ENCODE measurements around the gene MEX3A.

- TF ChIP-seq, protein P1, sequence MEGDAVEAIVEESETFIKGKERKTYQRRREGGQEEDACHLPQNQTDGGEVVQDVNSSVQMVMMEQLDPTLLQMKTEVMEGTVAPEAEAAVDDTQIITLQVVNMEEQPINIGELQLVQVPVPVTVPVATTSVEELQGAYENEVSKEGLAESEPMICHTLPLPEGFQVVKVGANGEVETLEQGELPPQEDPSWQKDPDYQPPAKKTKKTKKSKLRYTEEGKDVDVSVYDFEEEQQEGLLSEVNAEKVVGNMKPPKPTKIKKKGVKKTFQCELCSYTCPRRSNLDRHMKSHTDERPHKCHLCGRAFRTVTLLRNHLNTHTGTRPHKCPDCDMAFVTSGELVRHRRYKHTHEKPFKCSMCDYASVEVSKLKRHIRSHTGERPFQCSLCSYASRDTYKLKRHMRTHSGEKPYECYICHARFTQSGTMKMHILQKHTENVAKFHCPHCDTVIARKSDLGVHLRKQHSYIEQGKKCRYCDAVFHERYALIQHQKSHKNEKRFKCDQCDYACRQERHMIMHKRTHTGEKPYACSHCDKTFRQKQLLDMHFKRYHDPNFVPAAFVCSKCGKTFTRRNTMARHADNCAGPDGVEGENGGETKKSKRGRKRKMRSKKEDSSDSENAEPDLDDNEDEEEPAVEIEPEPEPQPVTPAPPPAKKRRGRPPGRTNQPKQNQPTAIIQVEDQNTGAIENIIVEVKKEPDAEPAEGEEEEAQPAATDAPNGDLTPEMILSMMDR (IDR thresholded peaks at IDR 0.05): no peak
- peak in 1 of 2 donors; percentile 76 for TF ChIP-seq EP300 (IDR thresholded peaks at IDR 0.05)
Observed at GRCh38 chr1:156122519-156123355, 40.5 kb upstream of the MEX3A start.

All from tibial nerve (tissue), 4 donors.